Uterus (tissue), 2 donors: ENCODE measurements around the gene CPNE4.

Source experiments
- CTCF ChIP-seq, 4 experiments: fragments of 200-600 bp in 2 of 4; fragments of 450-650 bp in 2 of 4; sonication (generic) in 2 of 4; IDR thresholded peaks; one replicate each; pipeline ENCODE4 v1.5.1; 2016 to 2019; ENCODE audit warnings: antibody characterized with exemption in 4 of 4, mild to moderate bottlenecking in 2 of 4, moderate library complexity in 1 of 4
- POLR2A ChIP-seq, 2 donors: fragments of 450-650 bp; IDR thresholded peaks; one replicate each; pipeline ENCODE4 v1.6.1; 2016; ENCODE audit warnings: antibody characterized with exemption in 2 of 2, mild to moderate bottlenecking in 1 of 2, moderate library complexity in 1 of 2

- TF ChIP-seq POLR2A (IDR thresholded peaks at IDR 0.05) (no peak), CTCF (IDR thresholded peaks at IDR 0.05) (no peak)
These were observed 323.6 kb downstream of the CPNE4 start for GRCh38 chr3:131711114-131711768.
